Left renal pelvis (tissue), 4 donors: ENCODE measurements around the gene RSPH1. TPM values are rescaled to one million over a fixed set of nuclear protein-coding genes. Genes with fewer than 3 reads are reported as not detected.
"Not testable (repeated sequence)": the region's sequence is repeated elsewhere in the genome, so short reads cannot be mapped to it uniquely, and the experiment has no call there.

Source experiments
- DNase-seq, 4 donors: peaks; one replicate each; pipeline ENCODE4 v3.0.0-alpha.2; 2013; ENCODE audit warnings: low read depth in 4 of 4, low spot score in 3 of 4
- polyA plus RNA-seq, 4 donors: library from polyadenylated mRNA; unstranded; fragments of 120-200 nt; gene quantifications; one replicate each; pipeline ENCODE4 v1.2.1, GENCODE V29; 2013; ENCODE audit not compliant: insufficient read length in 4 of 4

RSPH1 gene
- polyA plus RNA-seq, 4 donors: 0.63 to 16.5 (median 11.7) TPM

- DNase-seq: no peak
Observed at GRCh38 chr21:42489991-42490390, 6.0 kb downstream of the RSPH1 start.

- DNase-seq: no peak
Observed at GRCh38 chr21:42489006-42489563, 6.9 kb downstream of the RSPH1 start.

GRCh38 chr21:42486531-42486930 lies 9.5 kb downstream of the RSPH1 start:
- no peak for DNase-seq

- no peak for DNase-seq
Observed at GRCh38 chr21:42486072-42486471, 10.0 kb downstream of the RSPH1 start.

- DNase-seq: no peak
Observed at GRCh38 chr21:42484966-42485365, 11.1 kb downstream of the RSPH1 start.

DNA sequence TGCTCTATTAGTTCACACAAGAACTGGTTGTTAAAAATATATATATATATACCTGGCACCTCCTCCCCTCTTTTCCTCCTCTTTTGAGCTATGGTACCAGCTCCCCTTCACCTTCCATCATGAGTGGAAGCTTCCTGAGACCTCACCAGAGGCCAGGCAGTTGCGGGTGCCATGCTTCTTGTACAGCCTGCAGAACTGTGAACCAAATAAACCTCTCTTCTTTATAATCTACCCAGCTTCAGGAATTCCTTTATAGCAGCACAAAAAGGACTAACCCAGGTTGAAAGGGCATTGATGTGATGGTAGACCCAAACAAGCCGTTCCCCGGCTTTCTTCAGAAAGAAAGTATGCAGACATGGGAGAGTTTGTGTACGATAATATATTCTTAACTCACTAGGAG lies 14.9 kb downstream of the RSPH1 start:
- DNase-seq: no peak

GRCh38 chr21:42480736-42481135 lies 15.3 kb downstream of the RSPH1 start:
- DNase-seq: no peak

- DNase-seq: no peak
Observed at GRCh38 chr21:42479582-42479981, 16.4 kb downstream of the RSPH1 start.

DNA sequence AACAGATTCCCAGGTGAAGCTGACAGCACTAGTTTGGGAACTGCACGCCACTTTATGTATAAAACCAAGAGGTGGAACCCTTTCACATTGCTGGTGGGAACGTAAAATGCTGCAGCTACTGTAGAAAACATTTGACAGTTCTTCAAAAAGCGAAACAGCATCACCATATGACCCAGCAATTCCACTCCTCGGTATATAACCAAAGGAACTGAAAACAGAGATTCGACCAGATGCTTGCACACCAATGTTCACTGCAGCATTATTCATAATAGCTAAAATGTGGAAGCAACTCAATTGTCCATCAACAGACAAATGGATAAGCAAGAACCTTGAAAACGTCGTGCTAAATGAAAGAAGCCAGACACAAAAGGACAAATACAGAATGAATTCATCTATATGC lies 17.5 kb downstream of the RSPH1 start:
- no peak for DNase-seq

GRCh38 chr21:42476388-42477331 lies 19.4 kb downstream of the RSPH1 start:
- no peak for DNase-seq

DNA sequence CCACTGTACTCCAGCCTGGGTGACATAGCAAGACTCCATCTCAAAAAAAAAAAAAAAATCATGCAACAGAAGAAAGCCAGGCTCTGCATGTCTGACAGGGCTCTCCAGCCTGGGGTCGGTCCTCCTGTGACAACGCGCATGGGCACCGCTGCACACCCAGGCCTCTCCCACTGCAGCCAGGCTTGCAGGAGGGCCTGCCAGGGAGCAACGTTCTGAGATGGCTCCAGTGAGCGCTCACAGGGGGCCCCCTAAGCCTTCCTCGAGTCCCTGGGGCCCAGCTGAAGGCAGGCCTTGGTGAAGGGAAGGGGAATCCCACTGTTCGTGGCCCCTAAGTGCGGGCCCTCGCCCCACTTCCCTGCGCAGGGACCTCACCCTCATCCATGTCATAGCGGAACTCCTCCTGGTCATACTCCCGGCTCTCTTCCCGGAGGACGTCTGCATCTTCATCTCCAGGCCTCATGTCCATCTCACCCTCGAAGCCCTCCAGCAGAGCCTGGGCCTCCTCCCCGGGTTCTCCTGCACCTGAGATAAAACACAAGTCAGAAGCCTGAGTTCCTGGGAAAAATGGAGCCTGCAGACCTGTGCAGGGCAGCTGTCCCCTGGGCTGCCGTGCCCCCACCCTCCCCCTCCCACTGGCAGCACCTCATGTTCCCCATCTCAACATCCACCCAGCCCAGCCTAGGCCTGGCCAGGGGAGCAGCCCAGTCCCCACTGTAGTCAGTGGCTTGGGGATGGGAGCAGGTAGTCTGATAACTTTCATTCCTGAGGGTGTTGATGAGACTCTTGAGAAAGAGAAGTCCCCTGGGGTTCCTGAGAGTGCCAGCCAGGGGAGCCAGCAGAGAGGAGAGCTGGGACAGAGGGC lies 20.3 kb downstream of the RSPH1 start:
- DNase-seq: no peak

DNA sequence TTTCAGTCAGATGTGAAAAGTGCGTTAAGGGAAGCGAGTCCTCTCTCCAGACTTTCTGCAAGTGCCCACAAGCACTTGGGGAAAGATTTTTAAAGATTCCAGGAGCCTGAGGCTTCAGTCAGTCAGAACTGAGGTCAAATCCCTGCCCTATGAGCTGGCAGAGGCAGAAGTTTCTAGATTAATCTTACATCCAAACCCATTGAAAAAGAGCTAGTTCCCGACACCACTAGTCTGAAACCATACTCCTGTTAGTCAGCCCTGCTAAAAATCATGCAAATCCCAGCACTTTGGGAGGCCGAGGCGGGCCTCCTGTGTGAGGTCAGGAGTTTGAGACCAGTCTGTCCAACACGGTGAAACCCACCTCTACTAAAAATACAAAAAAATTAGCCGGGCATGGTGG lies 21.0 kb downstream of the RSPH1 start:
- DNase-seq: no peak

GRCh38 chr21:42474043-42474831 lies 21.8 kb downstream of the RSPH1 start:
- no peak for DNase-seq

GRCh38 chr21:42473498-42474042 lies 22.5 kb downstream of the RSPH1 start:
- no peak for DNase-seq

DNA sequence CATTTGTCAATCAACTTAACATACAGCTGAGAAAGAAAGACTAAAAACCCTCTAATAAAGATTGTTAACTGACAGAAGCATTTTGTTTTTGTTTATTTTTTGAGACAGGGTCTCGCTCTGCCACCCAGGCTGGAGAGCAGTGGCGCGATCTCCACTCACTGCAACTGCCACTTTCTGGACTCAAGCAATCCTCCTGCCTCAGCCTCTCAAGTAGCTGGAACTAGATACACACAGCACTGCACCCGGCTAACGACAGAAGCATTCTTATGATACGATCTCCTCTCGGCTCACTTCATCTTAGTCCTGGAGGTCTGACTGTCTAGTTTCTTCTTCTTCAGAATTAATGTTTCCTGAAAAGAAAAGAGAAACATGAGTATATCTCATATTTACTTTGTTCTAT lies 23.5 kb downstream of the RSPH1 start:
- no peak for DNase-seq

GRCh38 chr21:42471716-42472330 lies 24.2 kb downstream of the RSPH1 start:
- no peak for DNase-seq

GRCh38 chr21:42471206-42471605 lies 24.8 kb downstream of the RSPH1 start:
- no peak for DNase-seq

DNA sequence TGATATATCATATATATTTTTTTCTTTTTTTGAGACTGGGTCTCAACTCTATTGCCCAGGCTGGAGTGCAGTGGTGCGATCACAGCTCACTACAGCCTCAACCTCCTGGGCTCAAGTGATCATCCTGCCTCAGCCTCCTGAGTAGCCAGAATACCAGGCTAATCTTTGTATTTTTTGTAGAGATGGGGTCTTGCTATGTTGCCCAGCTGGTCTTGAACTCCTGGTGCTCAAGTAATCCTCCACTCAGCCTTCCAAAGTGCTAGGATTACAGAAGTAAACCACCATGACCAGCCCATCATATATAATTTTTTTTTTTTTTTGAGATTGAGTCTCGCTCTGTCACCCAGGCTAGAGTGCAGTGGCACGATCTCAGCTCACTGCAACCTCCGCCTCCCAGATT lies 26.3 kb downstream of the RSPH1 start:
- DNase-seq: not testable (repeated sequence)

DNA sequence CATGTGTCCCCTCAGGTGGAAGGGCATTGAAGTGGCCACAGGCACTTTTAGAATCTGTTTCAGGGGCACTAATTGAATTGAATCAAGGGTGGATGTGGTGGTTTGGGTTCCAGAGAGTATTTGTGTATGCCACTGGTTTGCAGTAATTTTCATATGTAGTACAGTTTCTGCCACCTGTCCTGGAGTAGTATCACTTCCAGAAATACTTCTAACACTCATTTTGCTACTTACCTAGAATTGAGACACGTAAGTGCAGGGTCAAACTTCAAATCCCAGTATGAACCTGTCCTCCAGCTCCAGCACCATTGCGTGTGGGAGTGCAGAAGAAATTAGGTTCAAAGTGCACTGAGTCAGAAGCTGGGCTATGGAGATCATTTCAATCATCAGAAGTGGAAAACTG lies 26.8 kb downstream of the RSPH1 start:
- no peak for DNase-seq
